Rectal smooth muscle tissue (tissue), 1 donor: ENCODE data around the gene ROM1.
A peak's percentile ranks its signal among the peaks of the same experiment; 100 is the strongest.

ENCODE experiments used
- H3K27ac ChIP-seq: one replicate; pipeline ENCODE4 v1.7.0; 2013; ENCODE audit warnings: low read depth, low read length, inconsistent platforms
- H3K27me3 ChIP-seq: one replicate; pipeline ENCODE4 v1.7.0; 2013; ENCODE audit warnings: low read length; ENCODE audit not compliant: control insufficient read depth, insufficient read depth
- H3K36me3 ChIP-seq: one replicate; pipeline ENCODE4 v1.7.0; 2013; ENCODE audit warnings: low read length; ENCODE audit not compliant: control insufficient read depth, insufficient read depth
- H3K4me1 ChIP-seq: one replicate; pipeline ENCODE4 v1.7.0; 2013; ENCODE audit warnings: low read length; ENCODE audit not compliant: control insufficient read depth, insufficient read depth
- H3K4me3 ChIP-seq: one replicate; pipeline ENCODE4 v1.7.0; 2013; ENCODE audit warnings: low read length
- H3K9ac ChIP-seq: one replicate; pipeline ENCODE4 v1.7.0; 2013; ENCODE audit warnings: low read length

ROM1 gene

DNA sequence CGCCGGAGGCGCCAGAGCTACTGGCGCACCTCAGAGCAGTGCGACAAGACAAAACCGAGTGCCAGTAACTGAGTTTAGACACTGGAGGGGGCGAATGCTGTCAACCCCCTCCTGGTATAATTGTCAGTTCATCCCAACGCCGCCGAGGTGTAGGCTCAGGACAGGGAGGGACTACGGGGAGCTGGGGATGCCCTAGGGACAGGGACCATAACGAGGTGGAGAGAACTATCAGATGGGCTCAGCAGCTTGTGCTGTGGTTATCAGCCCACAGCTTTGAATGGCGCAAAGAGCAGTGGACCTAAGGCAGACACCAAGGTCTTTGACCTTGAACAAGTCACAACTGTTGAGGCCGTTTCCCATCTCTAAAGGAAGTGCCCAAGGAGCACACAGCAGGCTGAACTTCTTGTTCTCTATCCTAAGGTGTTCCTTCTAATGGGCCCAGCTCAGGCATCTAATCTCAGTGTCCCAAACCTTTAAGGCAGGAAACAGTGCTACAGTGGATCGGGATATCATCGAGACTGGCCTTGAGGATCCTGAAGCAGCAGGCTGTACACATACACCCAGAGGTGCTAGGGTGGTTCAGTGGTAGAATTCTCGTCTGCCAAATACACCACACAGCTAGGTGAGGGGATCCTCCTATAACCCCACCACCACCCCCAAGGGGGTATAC is 20.8 kb upstream of the ROM1 start:
- peak overlapping the region; percentile 93 for H3K27ac ChIP-seq
- peaks cover 42% of the 10 kb centered on the region for H3K36me3 ChIP-seq
- H3K9ac ChIP-seq, result peak overlapping the region; percentile 67
- no peaks in the 10 kb centered on the region for H3K27me3 ChIP-seq
- H3K4me1 ChIP-seq, result peaks cover 15% of the 10 kb centered on the region
- H3K4me3 ChIP-seq, result peak overlapping the region; percentile 93

GRCh38 chr11:62592989-62593421 is 20.1 kb upstream of the ROM1 start:
- Histone ChIP-seq H3K4me1 (peaks cover 15% of the 10 kb centered on the region), H3K36me3 (peaks cover 43% of the 10 kb centered on the region), H3K4me3 (no peak overlapping the region), H3K27me3 (no peaks in the 10 kb centered on the region), H3K9ac (no peak overlapping the region), H3K27ac (peak overlapping the region; percentile 93)

DNA sequence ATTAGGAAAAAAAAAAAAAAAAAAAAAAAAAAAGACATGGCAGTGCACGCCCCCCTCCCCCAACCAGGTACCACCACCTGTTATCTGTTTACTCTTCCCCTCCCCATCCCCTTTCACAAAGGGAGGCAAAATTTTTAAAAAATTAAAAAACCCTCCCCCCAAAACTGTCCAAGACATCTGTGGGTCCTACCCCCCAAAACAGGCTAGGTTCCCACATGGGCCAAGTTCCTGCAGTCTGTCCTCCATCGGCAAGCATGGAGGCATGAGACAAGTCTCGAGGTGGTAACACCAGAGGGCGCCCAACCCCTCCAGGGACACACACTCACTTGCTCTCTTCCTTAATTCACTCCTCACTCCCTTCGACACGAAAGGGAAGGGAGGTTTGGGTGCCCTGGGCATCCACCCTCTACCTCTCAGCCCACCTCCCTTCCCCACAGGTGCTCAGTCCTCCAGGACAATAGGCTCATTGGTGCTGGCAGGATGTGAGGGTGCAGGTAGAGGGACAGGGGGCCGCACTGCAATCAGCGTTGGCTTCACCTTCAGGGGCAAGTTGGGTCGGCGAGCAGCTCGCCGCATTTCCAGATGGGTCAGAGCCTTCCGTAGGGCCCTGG is 19.5 kb upstream of the ROM1 start:
- H3K4me3 ChIP-seq, result no peak overlapping the region
- H3K27ac ChIP-seq, result no peak overlapping the region
- H3K27me3 ChIP-seq, result no peaks in the 10 kb centered on the region
- H3K9ac ChIP-seq, result no peak overlapping the region
- peaks cover 43% of the 10 kb centered on the region for H3K36me3 ChIP-seq
- peaks cover 15% of the 10 kb centered on the region for H3K4me1 ChIP-seq

DNA sequence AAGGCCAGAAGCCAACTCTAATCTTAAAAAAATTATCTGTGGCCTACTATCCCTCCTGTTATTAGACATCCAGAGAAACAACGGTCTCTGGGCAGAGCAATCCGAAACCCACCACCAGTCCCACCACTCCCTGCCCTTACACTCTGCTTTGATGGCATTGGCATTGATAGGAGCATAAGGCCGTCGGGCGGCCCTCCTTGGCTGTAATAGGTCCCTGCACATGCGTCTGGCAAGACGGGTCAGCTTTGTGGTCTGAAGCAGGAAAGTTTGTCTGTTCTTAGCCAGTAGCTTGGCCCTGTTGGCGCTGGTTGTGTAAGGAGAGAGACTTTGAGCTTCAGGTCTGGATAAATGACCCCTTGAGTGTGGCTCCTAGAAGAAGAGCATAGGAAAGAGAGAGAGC is 17.9 kb upstream of the ROM1 start:
- Histone ChIP-seq H3K4me3 (no peak overlapping the region), H3K4me1 (peaks cover 30% of the 10 kb centered on the region), H3K27me3 (no peaks in the 10 kb centered on the region), H3K9ac (no peak overlapping the region), H3K27ac (no peak overlapping the region), H3K36me3 (peaks cover 43% of the 10 kb centered on the region)

- peaks cover 36% of the 10 kb centered on the region for H3K36me3 ChIP-seq
- H3K9ac ChIP-seq, result no peak overlapping the region
- H3K4me1 ChIP-seq, result peaks cover 23% of the 10 kb centered on the region
- peak overlapping the region; percentile 38 for H3K27ac ChIP-seq
- peak overlapping the region; percentile 76 for H3K4me3 ChIP-seq
- no peaks in the 10 kb centered on the region for H3K27me3 ChIP-seq
Measured at GRCh38 chr11:62599069-62599696, 13.9 kb upstream of the ROM1 start.

GRCh38 chr11:62599901-62600300 is 13.2 kb upstream of the ROM1 start:
- peak overlapping the region; percentile 38 for H3K27ac ChIP-seq
- H3K4me1 ChIP-seq, result peaks cover 23% of the 10 kb centered on the region
- peak overlapping the region; percentile 16 for H3K9ac ChIP-seq
- peak overlapping the region; percentile 76 for H3K4me3 ChIP-seq
- no peaks in the 10 kb centered on the region for H3K27me3 ChIP-seq
- H3K36me3 ChIP-seq, result peaks cover 29% of the 10 kb centered on the region

DNA sequence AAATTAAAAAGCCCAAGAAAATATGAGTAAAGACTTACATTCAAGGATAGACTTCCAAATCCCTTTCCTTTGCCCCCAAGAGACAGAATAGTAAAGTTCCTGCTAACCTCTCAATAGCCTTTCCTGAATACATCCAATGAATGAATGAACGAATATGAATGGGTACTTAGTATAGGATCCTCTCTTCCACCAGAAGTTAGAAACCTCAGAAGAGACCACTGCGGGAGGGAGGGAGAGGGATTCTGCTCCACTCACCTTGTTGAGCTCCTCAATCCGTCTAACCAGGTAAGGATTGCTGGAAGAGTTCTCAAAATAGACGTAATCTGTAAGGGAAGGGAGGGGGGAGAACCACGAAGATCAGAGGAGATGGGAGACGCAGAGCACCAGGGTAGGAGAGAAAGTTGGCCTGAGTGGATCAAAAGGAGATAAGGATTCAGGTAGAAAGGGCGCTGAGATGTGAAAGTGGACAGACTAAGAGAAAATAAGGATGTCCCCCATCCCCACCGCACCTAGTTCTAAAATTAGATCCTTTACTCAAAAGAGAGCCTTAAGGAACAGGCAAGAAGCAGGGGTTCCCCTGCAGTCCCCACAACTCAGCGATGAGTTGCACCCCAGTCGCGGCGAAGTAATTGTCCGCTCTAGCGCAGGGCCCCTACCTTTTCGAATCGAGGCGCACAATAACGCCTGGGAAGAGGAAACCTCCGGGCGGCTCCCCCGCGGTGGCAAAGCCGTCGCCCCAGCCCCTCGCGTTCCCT is 12.5 kb upstream of the ROM1 start:
- peaks cover 23% of the 10 kb centered on the region for H3K4me1 ChIP-seq
- H3K27me3 ChIP-seq, result no peaks in the 10 kb centered on the region
- peaks cover 26% of the 10 kb centered on the region for H3K36me3 ChIP-seq
- peak overlapping the region; percentile 76 for H3K4me3 ChIP-seq
- peak overlapping the region; percentile 92 for H3K27ac ChIP-seq
- peak overlapping the region; percentile 82 for H3K9ac ChIP-seq

DNA sequence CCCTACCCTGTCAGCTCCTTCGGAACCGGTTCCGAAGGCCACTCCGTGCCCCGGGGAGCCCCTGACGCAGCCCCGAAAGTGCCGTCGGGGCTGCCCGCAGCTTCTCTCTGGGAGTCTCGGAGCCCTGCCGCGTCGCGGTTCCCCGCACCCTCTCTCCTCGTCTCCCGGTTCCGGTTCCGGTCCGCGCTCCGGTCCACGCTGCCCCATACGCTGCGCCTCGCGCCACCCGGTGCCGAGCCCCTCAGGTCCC is 12.0 kb upstream of the ROM1 start:
- peaks cover 21% of the 10 kb centered on the region for H3K36me3 ChIP-seq

DNA sequence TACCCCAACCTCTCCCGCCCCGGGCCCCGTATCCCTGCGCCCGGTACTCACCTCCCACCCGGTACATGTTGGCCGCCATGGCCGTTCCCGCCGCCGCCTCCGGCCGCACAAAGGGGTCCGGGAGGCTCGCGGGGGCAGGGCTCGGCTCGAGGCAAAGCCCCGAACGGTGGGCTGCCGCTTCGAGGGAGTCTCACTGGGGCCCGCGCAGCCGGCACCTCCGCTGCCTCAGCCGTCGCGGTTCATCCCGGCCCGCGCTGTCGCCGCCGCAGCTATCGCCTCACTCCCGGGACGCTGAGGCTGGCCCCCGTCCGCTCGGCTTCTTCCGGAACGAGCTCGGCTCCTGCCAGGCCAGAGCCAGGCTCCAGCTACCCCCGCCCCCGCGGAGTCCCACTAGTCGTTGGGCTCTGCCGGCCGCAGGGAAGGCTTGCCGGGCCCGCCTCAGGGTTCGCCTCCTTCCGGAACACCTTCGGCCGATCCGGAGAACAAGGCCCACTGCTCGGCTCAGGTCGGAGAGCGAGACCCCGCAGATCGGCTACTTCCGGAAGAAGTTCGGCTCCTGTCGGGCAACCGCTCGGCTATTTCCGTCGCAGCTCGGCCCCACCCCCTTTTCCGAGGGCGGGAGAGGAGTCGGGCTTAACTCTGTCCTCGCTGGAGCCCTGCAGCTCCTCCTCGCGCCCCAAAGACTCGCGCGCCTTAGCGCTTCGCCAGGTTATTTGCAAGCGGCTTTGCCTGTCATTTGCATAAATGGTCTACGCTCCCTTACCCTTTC is 11.5 kb upstream of the ROM1 start, which contains the start of gene MTA2:
Gene MTA2 (minus strand): TSS at position 494 of the 769 bp plus-strand sequence. CDS start 415 bp downstream, at position 79.
- peaks cover 17% of the 10 kb centered on the region for H3K36me3 ChIP-seq
- H3K9ac ChIP-seq, result peak within 1 kb of the TSS; percentile 82
- H3K4me3 ChIP-seq, result peak within 1 kb of the TSS; percentile 82
- H3K27me3 ChIP-seq, result no peaks in the 10 kb centered on the region
- H3K4me1 ChIP-seq, result peaks cover 23% of the 10 kb centered on the region
- peak within 1 kb of the TSS; percentile 92 for H3K27ac ChIP-seq

More for the DNA sequence above, 12.0 kb upstream of the ROM1 start:
- H3K9ac ChIP-seq, result peak overlapping the region; percentile 82
- peak overlapping the region; percentile 92 for H3K27ac ChIP-seq
- H3K4me1 ChIP-seq, result peaks cover 23% of the 10 kb centered on the region
- no peaks in the 10 kb centered on the region for H3K27me3 ChIP-seq
- H3K4me3 ChIP-seq, result peak overlapping the region; percentile 76

GRCh38 chr11:62602141-62603071 is 10.7 kb upstream of the ROM1 start:
- Histone ChIP-seq H3K36me3 (peaks cover 13% of the 10 kb centered on the region), H3K27me3 (no peaks in the 10 kb centered on the region), H3K9ac (peak overlapping the region; percentile 14), H3K4me3 (peak overlapping the region; percentile 82), H3K27ac (peak overlapping the region; percentile 83), H3K4me1 (peaks cover 23% of the 10 kb centered on the region)

- Histone ChIP-seq H3K4me1 (peaks cover 23% of the 10 kb centered on the region), H3K27ac (peak overlapping the region; percentile 83), H3K4me3 (peak overlapping the region; percentile 82), H3K9ac (no peak overlapping the region), H3K27me3 (no peaks in the 10 kb centered on the region), H3K36me3 (peaks cover 8% of the 10 kb centered on the region)
Measured at GRCh38 chr11:62603072-62603408, 10.0 kb upstream of the ROM1 start.
